GM12878 (cell line): Measurements from ENCODE around the gene SKAP1.

ENCODE experiments used
- EZH2 ChIP-seq: IDR thresholded peaks from 2 replicates; pipeline ENCODE4 v1.6.1; 2012; ENCODE audit warnings: low read depth, mild to moderate bottlenecking, control low read depth, inconsistent platforms, low read length, borderline replicate concordance; ENCODE audit not compliant: control insufficient read depth
- FOXM1 ChIP-seq: IDR thresholded peaks from 2 replicates; pipeline ENCODE4 v1.6.1; 2012; ENCODE audit warnings: low read depth, mild to moderate bottlenecking, inconsistent platforms, low read length, moderate library complexity
- SIN3A ChIP-seq: IDR thresholded peaks from 2 replicates; pipeline ENCODE4 v1.6.1; 2012; ENCODE audit warnings: low read depth, low read length, improper control_type of control experiment

GRCh38 chr17:48429156-48429555, 858 bp downstream of the SKAP1 start:
- TF ChIP-seq EZH2 (no peak), SIN3A (no peak), FOXM1 (no peak)
